ENCODE data around the gene NAA16.

GRCh38 chr13:41409611-41410010 is 98.5 kb downstream of the NAA16 start:
- no peak for TF ChIP-seq GLIS3 (CRISPR knock-in tag; IDR thresholded peaks at IDR 0.05)
- TF ChIP-seq ZFP30 (CRISPR knock-in tag; IDR thresholded peaks at IDR 0.05), result no peak
- no peak for TF ChIP-seq ZNF70 (CRISPR knock-in tag; IDR thresholded peaks at IDR 0.05)
